Measurements from ENCODE around the gene EIF3CL. TPM values are rescaled to one million over a fixed set of nuclear protein-coding genes. Genes with fewer than 3 reads are reported as not detected.
"Not testable (repeated sequence)": the region's sequence is repeated elsewhere in the genome, so short reads cannot be mapped to it uniquely, and the experiment has no call there.

Gene EIF3CL, protein sequence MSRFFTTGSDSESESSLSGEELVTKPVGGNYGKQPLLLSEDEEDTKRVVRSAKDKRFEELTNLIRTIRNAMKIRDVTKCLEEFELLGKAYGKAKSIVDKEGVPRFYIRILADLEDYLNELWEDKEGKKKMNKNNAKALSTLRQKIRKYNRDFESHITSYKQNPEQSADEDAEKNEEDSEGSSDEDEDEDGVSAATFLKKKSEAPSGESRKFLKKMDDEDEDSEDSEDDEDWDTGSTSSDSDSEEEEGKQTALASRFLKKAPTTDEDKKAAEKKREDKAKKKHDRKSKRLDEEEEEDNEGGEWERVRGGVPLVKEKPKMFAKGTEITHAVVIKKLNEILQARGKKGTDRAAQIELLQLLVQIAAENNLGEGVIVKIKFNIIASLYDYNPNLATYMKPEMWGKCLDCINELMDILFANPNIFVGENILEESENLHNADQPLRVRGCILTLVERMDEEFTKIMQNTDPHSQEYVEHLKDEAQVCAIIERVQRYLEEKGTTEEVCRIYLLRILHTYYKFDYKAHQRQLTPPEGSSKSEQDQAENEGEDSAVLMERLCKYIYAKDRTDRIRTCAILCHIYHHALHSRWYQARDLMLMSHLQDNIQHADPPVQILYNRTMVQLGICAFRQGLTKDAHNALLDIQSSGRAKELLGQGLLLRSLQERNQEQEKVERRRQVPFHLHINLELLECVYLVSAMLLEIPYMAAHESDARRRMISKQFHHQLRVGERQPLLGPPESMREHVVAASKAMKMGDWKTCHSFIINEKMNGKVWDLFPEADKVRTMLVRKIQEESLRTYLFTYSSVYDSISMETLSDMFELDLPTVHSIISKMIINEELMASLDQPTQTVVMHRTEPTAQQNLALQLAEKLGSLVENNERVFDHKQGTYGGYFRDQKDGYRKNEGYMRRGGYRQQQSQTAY
- 21.7 and 39.4 TPM in 2 replicates for total RNA-seq (2014; rRNA removed; shearing (Covaris generic))

DNA sequence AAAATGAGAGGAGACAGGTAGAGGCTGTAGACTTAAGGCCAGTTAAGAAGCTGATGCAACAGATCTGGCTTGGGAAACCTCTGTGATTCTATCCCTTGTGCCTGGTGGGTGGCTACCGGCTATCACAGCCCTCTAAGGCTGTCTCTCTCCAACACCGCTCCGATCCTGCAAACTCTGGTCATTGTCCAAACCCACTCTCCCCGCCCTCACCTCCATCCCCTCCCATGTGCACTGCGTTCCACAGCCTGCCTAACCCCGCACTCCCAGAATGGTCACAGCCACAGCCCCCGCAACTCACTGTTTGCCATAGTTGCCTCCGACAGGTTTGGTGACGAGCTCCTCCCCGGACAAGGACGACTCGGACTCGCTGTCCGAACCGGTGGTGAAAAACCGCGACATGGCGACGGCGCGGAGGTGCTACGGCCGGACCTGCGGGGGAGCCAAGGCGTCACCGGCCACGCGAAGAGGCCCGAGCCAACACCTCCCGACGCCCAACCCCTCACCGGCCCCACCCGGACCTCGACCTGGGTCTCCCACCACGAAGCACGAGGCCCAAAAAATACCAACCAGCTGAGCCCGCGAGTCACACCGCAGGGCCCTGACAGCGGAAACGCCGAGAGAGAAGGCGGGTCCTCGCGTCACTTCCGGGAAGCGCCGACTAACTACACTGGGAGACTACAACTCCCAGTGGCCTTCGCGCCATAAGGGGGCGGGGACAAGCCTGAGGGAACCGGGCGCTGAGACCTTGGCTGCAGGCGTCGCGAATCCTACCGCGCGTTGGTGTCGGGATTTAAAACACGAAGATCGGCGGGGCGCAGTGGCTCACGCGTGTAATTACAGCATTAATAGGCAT is at the start of gene EIF3CL:
EIF3CL (minus strand) TSS at position 622 of the 853 bp plus-strand sequence; CDS start at position 399, 223 bp downstream.
- DNase-seq (ENCODE audit: low read depth) = not testable (repeated sequence)

DNA sequence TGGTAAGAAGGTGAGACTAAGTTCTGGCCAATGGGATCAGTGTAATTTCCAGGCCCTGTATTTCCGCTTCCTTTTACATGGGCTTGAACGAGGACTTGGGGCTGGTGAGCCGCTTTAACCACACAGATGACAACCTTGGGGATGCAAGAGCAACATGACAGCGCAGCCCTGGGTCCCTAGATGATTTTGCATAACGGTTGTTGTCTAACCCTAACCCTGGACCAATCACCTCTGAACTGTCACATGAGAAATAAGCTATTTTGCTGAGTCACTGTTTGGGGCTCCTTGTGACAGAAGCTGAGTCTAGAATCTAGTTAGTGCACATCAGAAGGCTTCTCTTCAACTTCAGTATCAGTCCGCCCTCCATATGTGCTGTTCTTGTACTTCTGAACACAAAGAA is 43.4 kb upstream of the EIF3CL start:
- DNase-seq (ENCODE audit: low read depth) = not testable (repeated sequence)

DNA sequence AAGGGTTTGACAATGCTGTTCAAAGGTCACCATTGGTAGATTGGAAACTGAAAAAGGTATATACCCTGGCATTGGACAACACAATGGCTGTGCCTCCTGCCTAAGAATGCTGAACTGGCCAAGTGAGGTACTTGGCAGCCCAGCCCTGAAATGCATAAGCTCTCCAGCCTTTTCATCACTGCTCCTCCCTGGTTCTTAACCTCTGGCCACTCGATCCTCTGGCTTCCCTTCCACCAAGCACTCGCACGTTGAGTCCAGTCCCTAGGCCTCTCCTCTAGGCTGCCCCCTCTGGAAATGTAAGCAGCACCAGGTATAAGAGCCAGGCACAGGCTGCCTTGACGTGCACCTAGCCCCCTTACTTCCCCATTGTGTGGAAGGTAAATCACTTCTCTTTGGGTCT is 42.7 kb upstream of the EIF3CL start:
- not testable (repeated sequence) for DNase-seq (ENCODE audit: low read depth)

DNA sequence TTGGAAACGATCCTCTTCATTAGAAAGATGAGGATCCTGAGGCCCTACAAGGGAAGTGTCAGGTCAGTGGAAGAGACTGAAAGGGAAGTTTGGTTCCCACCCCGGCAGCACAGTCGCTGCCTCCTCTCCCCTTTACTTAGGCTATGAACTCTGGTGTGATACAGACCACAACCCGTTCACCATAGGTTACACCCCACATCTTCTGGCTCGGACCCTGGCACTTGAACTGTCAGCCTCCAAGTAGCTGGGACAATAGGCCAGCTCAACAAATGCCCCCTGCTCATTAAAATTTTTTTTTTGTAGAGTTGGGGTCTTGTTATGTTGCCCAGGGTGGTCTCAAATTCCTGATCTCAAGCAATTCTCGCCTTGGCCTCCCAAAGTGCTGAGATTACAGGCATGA is 40.3 kb upstream of the EIF3CL start:
- not testable (repeated sequence) for DNase-seq (ENCODE audit: low read depth)

DNA sequence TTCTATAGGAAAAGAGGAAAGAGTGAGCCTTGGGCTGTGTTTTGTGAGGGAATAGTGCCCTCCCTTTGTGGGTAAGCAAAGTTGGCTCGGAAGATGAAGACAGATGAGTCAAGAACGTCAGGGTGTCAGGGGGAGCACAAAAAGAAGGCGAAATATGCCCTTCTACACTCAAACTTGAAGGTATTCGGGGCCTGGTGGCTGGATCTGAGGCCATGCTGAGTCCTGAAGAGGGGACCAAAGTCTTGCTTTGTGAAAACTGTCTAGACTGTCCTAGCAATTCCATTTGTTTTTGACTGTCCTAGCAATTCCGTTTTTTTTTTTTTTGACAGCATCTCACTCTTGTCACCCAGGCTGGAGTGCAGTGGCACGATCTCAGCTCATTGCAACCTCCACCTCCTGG is 35.3 kb upstream of the EIF3CL start:
- not testable (repeated sequence) for DNase-seq (ENCODE audit: low read depth)

DNA sequence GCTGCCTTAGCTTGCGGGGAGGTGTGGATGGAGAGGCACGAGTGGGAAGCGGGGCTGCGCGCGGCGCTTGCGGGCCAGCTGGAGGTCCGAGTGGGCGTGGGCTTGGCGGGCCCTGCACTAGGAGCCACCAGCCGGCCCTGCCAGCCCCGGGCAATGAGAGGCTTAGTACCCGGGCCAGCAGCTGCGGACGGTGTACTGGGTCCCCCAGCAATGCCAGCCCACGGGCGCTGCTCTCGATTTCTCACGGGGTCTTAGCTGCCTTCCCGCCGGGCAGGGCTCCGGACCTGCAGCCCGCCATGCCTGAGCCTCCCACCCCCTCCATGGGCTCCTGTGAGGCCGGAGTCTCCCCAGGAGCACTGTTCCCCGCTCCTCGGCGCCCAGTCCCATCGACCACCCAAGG is 31.7 kb upstream of the EIF3CL start:
- DNase-seq (ENCODE audit: low read depth) = not testable (repeated sequence)

DNA sequence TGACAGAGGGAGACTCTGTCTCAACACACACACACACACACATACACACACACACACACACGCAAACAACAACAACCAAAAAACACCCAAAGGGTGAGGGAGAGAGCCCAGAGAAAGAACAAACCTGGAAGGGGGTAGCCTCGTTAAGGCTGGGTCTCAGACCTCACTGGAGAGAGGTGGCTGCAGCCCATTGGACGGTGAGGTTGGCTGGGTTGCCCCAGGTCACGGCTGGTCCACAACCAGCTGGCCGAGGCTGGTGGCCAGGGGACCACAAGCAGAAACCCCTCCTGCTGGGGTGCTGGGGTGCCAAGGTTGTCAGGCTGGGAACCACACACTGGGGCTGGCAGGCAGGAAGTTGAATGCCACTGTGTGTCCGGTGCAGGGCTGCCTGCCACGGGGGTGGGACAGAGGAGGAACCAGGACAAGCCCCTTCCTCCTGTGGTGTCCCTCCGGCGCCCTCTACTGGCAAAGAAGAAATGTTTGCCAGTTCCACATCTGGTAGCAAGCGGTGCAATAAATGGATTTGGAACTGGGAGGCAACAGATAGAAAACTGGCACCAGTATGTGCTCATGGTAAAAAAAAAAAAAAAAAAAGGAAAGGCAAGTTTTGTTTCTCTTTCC is 22.5 kb upstream of the EIF3CL start:
- not testable (repeated sequence) for DNase-seq (ENCODE audit: low read depth)

DNA sequence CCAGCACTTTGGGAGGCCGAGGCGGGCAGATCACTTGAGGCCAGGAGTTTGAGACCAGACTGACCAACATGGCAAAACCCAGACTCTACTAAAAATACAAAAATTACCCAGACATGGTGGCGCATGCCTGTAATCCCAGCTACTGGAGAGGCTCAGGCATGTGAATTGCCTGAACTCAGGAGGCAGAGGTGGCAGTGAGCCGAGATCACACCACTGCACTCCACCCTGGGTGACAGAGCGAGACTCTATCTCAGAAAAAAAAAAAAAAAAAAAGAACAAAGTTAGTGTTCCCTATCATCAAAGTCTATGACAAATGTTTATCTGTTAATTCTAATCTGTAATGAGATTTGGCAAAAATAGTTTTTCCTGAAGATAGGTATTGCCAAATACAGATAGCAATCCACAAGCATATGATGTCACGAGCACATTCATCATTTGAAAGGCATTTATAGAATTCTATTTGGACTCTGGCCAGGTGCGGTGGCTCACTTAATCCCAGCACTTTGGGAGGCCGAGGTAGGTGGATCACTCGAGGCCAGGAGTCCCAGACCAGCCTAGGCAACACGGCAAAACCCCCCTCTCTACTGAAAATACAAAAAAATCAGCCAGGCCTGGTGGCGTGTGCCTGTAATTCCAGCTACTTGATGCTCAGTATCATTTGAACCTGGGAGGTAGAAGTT is 17.6 kb upstream of the EIF3CL start:
- not testable (repeated sequence) for DNase-seq (ENCODE audit: low read depth)

DNA sequence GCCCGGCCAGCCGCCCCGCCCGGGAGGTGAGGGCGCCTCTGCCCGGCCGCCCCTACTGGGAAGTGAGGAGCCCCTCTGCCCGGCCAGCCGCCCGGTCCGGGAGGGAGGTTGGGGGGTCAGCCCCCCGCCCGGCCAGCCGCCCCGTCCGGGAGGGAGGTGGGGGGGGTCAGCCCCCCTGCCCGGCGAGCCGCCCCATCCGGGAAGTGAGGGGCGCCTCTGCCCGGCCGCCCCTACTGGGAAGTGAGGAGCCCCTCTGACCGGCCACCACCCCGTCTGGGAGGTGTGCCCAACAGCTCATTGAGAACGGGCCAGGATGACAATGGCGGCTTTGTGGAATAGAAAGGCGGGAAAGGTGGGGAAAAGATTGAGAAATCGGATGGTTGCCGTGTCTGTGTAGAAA is 13.4 kb upstream of the EIF3CL start:
- DNase-seq (ENCODE audit: low read depth) = not testable (repeated sequence)

DNA sequence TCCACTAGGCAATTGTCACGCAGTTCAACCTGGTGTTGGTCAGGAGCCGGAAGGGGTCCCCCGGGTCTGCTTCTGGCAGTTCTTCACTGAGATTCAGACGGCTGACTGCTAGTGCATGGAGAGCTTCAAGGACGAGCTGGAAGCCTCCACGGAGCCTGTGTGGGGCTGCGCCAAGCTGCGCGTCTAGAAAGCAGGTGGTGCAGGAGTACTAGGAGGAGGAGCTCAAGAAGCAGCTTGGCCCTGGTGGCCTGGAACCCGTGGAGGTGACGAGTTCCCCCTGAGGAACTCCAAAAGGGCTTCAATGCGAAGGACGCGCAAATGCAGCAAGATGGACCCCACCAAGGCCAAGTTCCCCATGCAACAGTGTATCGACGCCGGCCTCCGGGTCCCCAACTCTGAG is 10.9 kb upstream of the EIF3CL start:
- not testable (repeated sequence) for DNase-seq (ENCODE audit: low read depth)

DNA sequence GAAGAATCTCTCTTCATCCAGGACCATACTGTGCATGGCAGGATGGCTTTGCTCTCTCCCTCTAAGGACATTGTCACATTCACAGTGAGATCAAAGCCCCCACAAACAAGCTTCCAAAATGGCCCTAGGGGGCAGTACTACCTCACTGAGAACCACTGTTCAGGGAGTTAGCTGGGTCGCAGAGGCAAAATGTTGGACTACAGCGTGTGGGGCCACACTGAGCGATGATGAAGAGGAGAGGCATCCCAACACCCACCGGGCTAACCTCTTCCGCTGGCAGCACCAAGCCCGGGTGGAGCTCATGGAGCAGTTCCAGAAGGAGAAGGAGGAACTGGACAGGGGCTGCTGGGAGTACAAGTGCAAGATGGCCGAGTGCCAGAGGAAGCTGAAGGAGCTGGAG is 9.9 kb upstream of the EIF3CL start:
- not testable (repeated sequence) for DNase-seq (ENCODE audit: low read depth)

DNA sequence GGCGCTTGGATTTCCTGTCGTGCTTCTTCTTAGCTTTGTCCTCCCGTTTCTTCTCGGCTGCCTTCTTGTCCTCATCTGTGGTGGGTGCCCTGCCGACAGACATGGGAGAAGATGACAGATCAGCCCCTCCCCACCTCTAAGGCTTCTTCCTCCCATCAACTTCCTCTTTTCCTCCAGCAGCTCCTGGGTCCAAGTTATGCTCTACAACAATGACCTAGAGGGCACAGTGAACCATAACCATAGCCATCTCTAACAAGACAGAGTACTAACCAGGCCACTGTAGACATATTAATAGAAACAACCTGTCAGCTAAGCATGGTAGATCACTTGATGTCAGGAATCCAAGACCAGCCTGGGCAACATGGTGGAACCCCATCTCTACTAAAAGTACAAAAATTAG is 11.6 kb downstream of the EIF3CL start:
- not testable (repeated sequence) for DNase-seq (ENCODE audit: low read depth)

DNA sequence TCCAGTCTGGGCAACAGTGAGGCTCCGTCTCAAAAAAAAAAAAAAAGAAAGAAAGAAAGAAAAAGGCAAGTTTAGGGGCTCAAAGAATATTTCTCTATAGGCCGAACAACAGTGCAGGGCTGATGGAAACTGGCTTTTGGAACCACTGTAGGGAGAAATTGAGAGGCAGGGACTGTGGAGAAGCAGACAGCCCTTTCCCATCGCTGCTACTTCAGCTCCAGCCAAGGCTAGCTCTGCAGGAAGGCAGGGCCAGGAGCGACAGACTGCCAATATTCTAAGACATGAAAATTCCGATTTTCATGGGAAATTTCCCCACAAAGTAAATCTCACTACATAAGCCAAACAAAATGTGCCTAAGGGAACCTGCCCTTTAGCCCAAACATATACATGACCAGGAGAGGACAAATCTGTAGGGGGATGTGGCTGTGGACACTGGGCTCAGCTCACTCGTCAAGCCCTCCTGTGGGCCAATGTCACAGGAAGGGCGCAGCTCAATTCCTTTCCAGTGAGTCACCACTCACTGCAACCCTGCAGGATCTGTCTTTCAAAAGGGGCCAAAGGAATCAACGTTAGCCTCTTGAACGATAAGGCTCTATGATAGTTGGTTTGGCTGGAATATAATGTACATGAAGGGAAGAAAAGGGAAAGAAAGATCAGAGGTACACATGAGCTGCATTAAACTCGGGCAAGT is 21.3 kb downstream of the EIF3CL start:
- DNase-seq (ENCODE audit: low read depth) = not testable (repeated sequence)

DNA sequence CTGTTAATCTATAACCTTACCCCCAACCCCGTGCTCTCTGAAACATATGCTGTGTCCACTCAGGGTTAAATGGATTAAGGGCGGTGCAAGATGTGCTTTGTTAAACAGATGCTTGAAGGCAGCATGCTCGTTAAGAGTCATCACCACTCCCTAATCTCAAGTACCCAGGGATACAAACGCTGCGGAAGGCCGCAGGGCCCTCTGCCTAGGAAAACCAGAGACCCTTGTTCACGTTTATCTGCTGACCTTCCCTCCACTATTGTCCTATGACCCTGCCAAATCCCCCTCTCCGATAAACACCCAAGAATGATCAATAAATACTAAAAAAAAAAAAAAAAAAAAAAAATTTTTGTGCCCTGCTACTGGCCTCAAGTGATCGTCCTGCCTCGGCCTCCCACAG is 25.8 kb downstream of the EIF3CL start:
- not testable (repeated sequence) for DNase-seq (ENCODE audit: low read depth)

DNA sequence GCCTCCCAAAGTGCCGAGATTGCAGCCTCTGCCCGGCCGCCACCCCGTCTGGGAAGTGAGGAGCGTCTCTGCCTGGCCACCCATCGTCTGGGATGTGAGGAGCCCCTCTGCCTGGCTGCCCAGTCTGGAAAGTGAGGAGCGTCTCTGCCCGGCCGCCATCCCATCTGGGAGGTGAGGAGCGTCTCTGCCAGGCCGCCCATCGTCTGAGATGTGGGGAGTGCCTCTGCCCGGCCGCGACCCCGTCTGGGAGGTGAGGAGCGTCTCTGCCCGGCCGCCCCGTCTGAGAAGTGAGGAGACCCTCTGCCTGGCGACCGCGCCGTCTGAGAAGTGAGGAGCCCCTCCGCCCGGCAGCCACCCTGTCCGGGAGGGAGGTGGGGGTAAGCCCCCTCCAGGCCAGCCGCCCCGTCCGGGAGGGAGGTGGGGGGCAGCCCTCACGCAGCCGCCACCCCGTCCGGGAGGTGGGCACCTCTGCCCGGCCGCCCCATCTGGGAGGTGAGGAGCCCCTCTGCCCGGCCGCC is 26.5 kb downstream of the EIF3CL start:
- DNase-seq (ENCODE audit: low read depth) = not testable (repeated sequence)

DNA sequence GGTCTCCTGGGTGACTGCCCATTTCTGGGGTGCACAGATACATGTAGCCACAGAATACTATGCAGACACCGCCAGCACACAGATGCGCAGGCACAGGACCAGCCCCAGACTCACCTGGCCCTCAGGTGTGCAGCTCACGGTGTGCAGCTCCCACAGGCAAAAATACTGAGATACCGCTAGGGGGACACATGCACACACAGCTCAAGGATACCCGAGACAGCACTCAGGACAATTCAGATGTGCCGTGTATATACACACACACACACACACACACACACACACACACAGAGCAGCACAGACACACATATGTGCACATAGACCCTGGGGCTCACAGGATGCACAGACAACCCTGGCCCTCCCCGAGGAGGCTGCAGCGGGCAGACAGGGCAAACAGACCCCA is 28.5 kb downstream of the EIF3CL start:
- DNase-seq (ENCODE audit: low read depth) = not testable (repeated sequence)

DNA sequence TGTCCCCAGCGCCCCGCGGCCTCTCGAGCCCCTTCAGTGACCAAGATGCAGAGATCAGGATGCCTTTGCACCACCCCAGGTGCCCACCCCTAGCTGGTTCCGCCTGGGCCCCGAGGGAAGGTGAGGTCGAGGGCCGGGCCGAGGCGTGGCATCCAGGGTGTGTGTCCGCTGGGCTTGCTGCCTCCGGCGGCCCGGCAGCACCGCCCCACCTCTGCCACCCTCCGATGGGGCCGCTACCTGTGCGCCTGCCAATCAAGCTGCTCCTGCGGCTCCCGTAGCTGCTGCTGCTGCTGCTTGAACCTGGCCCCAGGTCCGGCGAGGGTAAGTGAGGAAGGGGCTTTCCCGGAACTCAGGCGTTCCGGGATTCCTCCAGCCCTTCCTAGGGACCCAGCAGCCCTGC is 29.4 kb downstream of the EIF3CL start:
- DNase-seq (ENCODE audit: low read depth) = not testable (repeated sequence)

DNA sequence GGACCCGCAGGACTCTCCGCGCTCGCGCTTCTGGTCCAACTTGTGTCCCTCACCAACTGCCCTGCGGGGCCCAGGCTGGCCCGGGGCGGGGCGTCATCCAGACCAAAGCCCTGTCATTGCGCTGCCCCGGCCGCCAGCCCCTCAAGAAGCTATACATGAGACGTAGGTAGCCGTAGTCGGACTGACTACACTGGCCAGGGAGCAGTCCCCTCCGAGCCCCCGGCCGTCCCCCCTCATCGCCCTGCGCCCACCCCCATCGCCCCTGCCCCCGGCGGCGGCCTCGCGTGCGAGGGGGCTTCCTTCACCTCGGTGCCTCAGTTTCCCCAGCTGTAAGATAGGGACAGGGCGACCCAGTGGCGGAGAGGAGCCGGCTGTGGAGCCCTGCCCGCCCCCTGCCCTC is 35.7 kb downstream of the EIF3CL start:
- DNase-seq (ENCODE audit: low read depth) = not testable (repeated sequence)
